ENCODE measurements around the gene YEATS2.
"Not testable (repeated sequence)": the region's sequence is repeated elsewhere in the genome, so short reads cannot be mapped to it uniquely, and the experiment has no call there.

Gene YEATS2

GRCh38 chr3:183697610-183698317 is at the start of gene YEATS2:
Gene YEATS2, plus strand, starts transcription at chr3:183697797. Its CDS starts 17,366 bp downstream, at chr3:183715163.
- DNase-seq, result peak in 52 of 56 donors; percentile 10 to 82 (median 62)

- DNase-seq, result no peak
Observed at GRCh38 chr3:183650554-183650953, 47.0 kb upstream of the YEATS2 start.

DNA sequence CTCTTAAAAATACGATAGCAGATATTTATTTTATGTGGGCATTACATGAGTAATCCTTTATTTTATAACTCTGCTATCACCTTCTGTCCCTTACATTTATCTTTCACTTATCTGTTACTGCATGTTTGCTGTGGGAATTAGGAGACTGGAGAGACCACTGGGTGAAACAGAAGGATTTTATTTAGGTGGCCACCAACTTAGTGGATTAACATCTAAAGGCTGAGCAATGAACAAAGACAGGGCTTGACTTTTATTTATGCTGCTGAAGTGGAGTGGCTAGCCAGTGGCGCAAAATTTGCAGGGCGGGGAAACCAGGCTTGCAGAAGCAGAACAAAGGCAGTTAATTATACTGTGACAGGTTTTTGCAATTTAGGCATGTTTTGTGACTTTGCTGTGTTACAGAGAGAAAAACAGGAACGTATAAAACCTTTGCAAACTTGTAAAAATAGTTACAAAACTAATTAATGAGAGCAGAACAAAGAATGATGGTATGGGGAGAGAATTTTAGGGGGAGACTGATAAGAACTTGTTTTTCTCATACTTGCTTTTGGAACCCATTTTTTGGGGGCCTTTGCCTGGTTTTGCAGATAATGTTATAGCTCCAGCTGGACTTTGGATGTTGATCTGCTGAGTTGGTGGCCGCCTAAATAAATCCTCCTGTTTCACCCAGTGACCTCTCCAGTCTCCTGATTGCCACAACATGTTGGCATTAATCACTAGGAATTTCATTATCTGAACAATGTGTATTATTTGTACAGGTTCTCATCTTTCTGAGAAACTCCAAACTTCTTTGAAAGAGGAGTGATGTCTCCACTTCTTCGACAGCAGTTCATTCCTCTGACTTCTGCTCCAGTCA is 44.2 kb upstream of the YEATS2 start:
- no peak for DNase-seq

DNA sequence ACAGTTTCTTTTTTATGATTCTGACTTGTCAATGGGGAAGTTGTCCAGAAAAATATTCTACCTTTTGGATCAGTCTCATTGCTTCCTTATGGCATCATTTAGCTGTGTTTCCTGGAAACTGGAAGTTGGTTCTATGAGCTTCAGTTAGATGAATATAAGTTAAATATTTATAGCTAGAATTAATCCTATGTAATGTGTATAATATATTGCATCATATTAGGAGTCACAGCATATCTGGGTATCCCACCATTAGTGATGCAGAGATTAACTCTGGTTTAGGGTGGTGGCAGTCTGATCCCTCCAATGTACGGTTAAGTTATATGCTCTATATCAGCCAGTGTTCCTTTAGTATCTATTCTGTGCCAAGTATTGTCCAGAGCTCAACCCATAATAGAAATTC is 42.9 kb upstream of the YEATS2 start:
- no peak for DNase-seq

GRCh38 chr3:183662099-183662498 is 35.5 kb upstream of the YEATS2 start:
- DNase-seq, result no peak

- DNase-seq, result no peak
Observed at GRCh38 chr3:183664913-183665381, 32.6 kb upstream of the YEATS2 start.

- DNase-seq, result no peak
Observed at GRCh38 chr3:183680061-183680460, 17.5 kb upstream of the YEATS2 start.

- DNase-seq, result no peak
Observed at GRCh38 chr3:183687705-183688104, 9.9 kb upstream of the YEATS2 start.

DNA sequence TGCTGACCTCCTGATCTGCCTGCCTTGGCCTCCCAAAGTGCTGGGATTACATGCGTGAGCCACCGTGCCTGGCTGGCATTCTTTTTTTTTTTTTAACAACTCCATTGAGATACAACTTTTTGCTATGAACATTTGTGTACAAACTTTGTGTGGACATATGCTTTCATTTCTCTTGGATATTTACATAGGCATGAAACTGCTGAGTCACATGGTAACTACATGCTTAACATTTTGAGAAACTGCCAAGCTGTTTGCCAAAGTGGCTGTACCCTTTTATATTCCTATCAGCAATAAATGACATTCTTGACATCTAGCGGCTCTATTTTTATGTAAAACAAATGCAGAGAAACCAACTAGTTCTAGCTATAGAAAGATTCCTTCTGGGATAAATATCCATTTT is 8.7 kb upstream of the YEATS2 start:
- DNase-seq, result no peak

GRCh38 chr3:183689621-183690020 is 8.0 kb upstream of the YEATS2 start:
- not testable (repeated sequence) for DNase-seq

- no peak for DNase-seq
Observed at GRCh38 chr3:183690402-183690995, 7.1 kb upstream of the YEATS2 start.

- no peak for DNase-seq
Observed at GRCh38 chr3:183692436-183692835, 5.2 kb upstream of the YEATS2 start.

- no peak for DNase-seq
Observed at GRCh38 chr3:183695569-183696364, 1.8 kb upstream of the YEATS2 start.

- DNase-seq, result no peak
Observed at GRCh38 chr3:183697123-183697609, 431 bp upstream of the YEATS2 start.

GRCh38 chr3:183698318-183698751 is 738 bp downstream of the YEATS2 start:
- peak in 31 of 56 donors; percentile 9 to 63 (median 36) for DNase-seq

- DNase-seq, result peak in 9 of 56 donors; percentile 1 to 42 (median 9)
Observed at GRCh38 chr3:183698756-183699155, 1.2 kb downstream of the YEATS2 start.

DNA sequence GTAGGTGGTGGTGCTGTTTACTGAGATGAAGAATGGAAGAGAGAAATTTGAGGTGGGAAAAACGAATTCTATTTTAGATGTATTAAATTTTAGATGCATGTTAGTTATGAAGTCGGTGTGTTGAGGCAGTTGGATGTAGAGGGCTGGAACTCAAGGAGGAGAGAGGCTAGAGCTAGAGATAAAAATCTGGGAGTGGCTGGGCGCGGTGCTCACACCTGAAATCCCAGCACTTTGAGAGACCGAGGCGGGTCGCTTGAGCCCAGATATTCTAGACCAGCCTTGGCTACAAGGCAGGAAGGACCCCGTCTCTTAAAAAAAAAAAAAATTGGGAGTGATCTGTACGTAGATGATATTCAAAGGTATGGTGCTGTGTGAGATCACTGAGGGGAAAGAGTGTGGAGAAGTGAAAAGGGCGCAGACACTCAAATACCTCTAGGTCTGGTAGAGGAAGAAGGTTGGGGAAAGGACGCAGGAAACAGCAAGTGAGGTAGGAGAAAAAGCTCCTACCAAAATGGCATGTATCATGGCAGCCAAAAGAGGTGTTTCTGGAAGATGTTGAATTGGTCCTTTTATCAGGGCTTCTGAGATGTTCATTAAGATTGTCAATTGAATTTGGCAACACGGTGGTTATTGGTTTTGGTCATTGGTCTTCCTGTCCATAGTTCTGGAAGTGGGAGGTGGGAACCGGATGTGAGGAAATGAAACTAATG is 1.8 kb downstream of the YEATS2 start:
- DNase-seq, result peak in 1 of 56 donors; percentile 2

DNA sequence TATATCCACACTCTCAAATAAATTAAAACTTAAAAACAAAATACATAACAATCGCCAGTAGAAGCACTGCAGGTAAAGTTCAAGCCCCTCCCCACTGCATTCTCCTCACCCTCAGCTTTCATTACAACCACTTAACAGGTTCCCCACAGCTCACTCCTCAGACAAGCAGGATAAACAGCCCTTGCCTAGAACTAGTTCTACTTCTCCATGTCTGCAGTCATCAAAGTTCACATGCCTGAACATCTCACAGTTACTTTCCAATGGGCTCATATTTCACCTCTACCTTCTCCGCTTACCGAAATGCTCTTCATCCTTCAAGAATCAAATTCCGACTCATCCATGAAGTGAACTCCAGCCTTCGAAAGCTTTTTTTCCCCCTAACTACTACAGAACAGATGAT is 4.1 kb downstream of the YEATS2 start:
- no peak for DNase-seq

DNA sequence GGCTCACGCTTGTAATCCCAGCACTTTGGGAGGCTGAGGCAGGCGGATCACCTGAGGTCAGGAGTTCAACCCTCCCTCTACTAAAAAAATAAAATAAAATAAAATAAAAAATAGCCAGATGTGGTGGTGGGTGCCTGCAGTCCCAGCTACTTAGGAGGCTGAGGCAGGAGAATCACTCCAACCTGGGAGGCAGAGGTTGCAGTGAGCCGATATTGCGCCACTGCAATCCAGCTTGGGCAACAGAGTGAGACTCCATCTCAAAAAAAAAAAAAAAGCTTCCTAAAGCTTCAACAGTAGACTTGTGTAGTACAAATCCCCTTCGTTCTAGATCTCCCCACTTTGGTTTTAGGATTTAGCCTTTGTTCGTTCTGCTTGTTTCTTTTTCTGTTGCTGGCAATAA is 6.3 kb downstream of the YEATS2 start:
- not testable (repeated sequence) for DNase-seq

DNA sequence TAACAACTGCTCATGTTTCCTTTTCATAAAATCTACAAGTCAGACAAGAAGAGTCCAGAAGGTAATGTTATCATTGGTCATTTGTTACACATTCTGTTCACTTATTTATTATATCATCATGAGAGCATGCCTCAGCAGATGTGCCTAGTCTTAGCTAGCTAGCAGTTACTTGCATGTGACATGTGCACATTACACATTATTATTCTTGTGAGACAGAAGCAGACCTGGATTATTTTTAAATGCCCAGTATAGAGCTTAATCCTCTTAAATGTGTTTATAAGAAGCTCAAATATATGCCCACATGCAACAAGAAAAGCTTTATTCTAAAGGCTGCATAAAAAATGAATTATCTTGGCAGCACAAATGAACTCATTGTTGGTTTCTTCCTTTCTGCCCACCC is 12.6 kb downstream of the YEATS2 start:
- no peak for DNase-seq
